CD4-positive, alpha-beta T cell treated with Interleukin-1 beta for 1 hour (primary cell): ENCODE measurements around the gene LHX3.

Source experiments
- DNase-seq, 2 donors: peaks; one replicate each; pipeline ENCODE4 v3.0.0-alpha.2; 2020 to 2022

Gene LHX3

GRCh38 chr9:136172412-136173079 is 32.4 kb downstream of the LHX3 start:
- DNase-seq = no peak

- DNase-seq = no peak
Observed at GRCh38 chr9:136171801-136172411, 33.0 kb downstream of the LHX3 start.

GRCh38 chr9:136171009-136171800 is 33.7 kb downstream of the LHX3 start:
- DNase-seq = no peak

- peak; percentile 42 to 53 for DNase-seq
Observed at GRCh38 chr9:136170006-136170901, 34.7 kb downstream of the LHX3 start.

- no peak for DNase-seq
Observed at GRCh38 chr9:136169495-136169894, 35.4 kb downstream of the LHX3 start.

GRCh38 chr9:136163248-136163850 is 41.6 kb downstream of the LHX3 start:
- DNase-seq = no peak

GRCh38 chr9:136160995-136161610 is 43.8 kb downstream of the LHX3 start:
- DNase-seq = no peak

- DNase-seq = no peak
Observed at GRCh38 chr9:136160381-136160841, 44.5 kb downstream of the LHX3 start.

GRCh38 chr9:136159851-136160250 is 45.1 kb downstream of the LHX3 start:
- no peak for DNase-seq

GRCh38 chr9:136157477-136158265 is 47.3 kb downstream of the LHX3 start:
- DNase-seq = no peak

GRCh38 chr9:136156209-136157120 is 48.5 kb downstream of the LHX3 start:
- no peak for DNase-seq

- DNase-seq = no peak
Observed at GRCh38 chr9:136155576-136155975, 49.4 kb downstream of the LHX3 start.

- no peak for DNase-seq
Observed at GRCh38 chr9:136154943-136155342, 50.0 kb downstream of the LHX3 start.

GRCh38 chr9:136153381-136154065 is 51.4 kb downstream of the LHX3 start:
- no peak for DNase-seq

GRCh38 chr9:136152931-136153330 is 52.0 kb downstream of the LHX3 start:
- no peak for DNase-seq

GRCh38 chr9:136152543-136152866 is 52.4 kb downstream of the LHX3 start:
- no peak for DNase-seq

GRCh38 chr9:136151848-136152542 is 52.9 kb downstream of the LHX3 start:
- no peak for DNase-seq

- DNase-seq = no peak
Observed at GRCh38 chr9:136151214-136151804, 53.6 kb downstream of the LHX3 start.
